ENCODE results near the gene GHRHR.

Gene GHRHR

GRCh38 chr7:31028006-31028405 is 64.3 kb downstream of the GHRHR start:
- TF ChIP-seq GATA2 (IDR thresholded peaks at IDR 0.05; ENCODE audit: low read depth, low read length), result no peak
- TF ChIP-seq GATA3 (IDR thresholded peaks at IDR 0.05; ENCODE audit: low read depth, low read length), result no peak

- TF ChIP-seq GATA2 (IDR thresholded peaks at IDR 0.05; ENCODE audit: low read depth, low read length) (no peak), GATA3 (IDR thresholded peaks at IDR 0.05; ENCODE audit: low read depth, low read length) (no peak)
Measured at GRCh38 chr7:31028417-31028992, 64.8 kb downstream of the GHRHR start.

Measured in SH-SY5Y (cell line).